Heart left ventricle (tissue), 16 donors: Measurements from ENCODE around the gene FNDC3B. TPM values are rescaled to one million over a fixed set of nuclear protein-coding genes. Genes with fewer than 3 reads are reported as not detected.

ENCODE experiments used
- ATAC-seq, 4 donors: fragments of 200-7000 bp; cut with Tn5 transposase; one replicate each; pipeline ENCODE4 v1.9.1; 2020 to 2022; ENCODE audit warnings: moderate library complexity in 4 of 4, mild to moderate bottlenecking in 3 of 4, moderate number of reproducible peaks in 1 of 4
- DNase-seq, 5 donors: peaks; one replicate each; pipeline ENCODE4 v3.0.0-alpha.2; 2020
- H3K27ac ChIP-seq, 12 donors: fragments of 200-600 bp; sonication (generic) in 4 of 12; one replicate each; pipeline versions ENCODE4 v1.5.0 to v1.8.0; 2016 to 2022; ENCODE audit warnings: mild to moderate bottlenecking in 2 of 12
- H3K27me3 ChIP-seq, 9 donors: fragments of 200-600 bp; sonication (generic) in 2 of 9; one replicate each; pipeline versions ENCODE4 v1.5.1 to v1.8.0; 2016 to 2022; ENCODE audit warnings: mild to moderate bottlenecking in 3 of 9
- H3K36me3 ChIP-seq, 9 donors: fragments of 200-600 bp; sonication (generic) in 2 of 9; one replicate each; pipeline versions ENCODE4 v1.5.0 to v1.8.0; 2018 to 2022; ENCODE audit warnings: mild to moderate bottlenecking in 2 of 9
- H3K4me1 ChIP-seq, 12 donors: fragments of 200-600 bp; sonication (generic) in 4 of 12; one replicate each; pipeline versions ENCODE4 v1.5.0 to v1.8.0; 2016 to 2022; ENCODE audit warnings: mild to moderate bottlenecking in 3 of 12
- H3K4me3 ChIP-seq, 12 donors: fragments of 200-600 bp; sonication (generic) in 4 of 12; one replicate each; pipeline versions ENCODE4 v1.5.0 to v1.8.0; 2017 to 2022; ENCODE audit warnings: mild to moderate bottlenecking in 9 of 12, moderate library complexity in 4 of 12
- H3K9me3 ChIP-seq, 12 donors: fragments of 200-600 bp; sonication (generic) in 4 of 12; one replicate each; pipeline versions ENCODE4 v1.5.0 to v1.8.0; 2016 to 2022; ENCODE audit warnings: mild to moderate bottlenecking in 1 of 12
- POLR2A ChIP-seq, 2 donors: fragments of 450-650 bp; IDR thresholded peaks; one replicate each; pipeline ENCODE4 v1.6.1; 2017; ENCODE audit warnings: antibody characterized with exemption in 2 of 2, mild to moderate bottlenecking in 2 of 2, moderate library complexity in 2 of 2
- WGBS, 4 donors: extraction: QIAGEN DNeasy Blood & Tissue Kit in 2 of 4; methylation state at CpG; one replicate each; pipeline versions ENCODE4 v1.1.5 to v1.1.7; 2013 to 2018; 5-methylcytosine and 5-hydroxymethylcytosine counted together
- intact Hi-C, 10 donors: fragments of 100-400 bp; cut with DNase I; formaldehyde crosslinking; loops; one replicate each; pipeline versions ENCODE4 v1.11.1 to v1.14.2; 2022
- polyA plus RNA-seq, 2 donors: library from polyadenylated mRNA; stranded (reverse); fragments of 200-250 nt; gene quantifications; one replicate each; pipeline ENCODE4 v1.2.3, GENCODE V29; 2013
- total RNA-seq, 9 donors: library from RNA; depleted of rRNA in 2 of 9; stranded (reverse); fragments of >200 nt in 2 of 9; fragmentation: NEBNext Ultra II Directional in 3 of 9; extraction: Animal tissue kit (Norgen Biotek cat#: 25700) in 3 of 9; gene quantifications; one replicate each; pipeline versions ENCODE4 v1.1.0 to v1.2.4, GENCODE V29; 2016 to 2023
- TF ChIP-seq, protein P1 (sequence below), 12 donors: fragments of 200-600 bp; sonication (generic) in 4 of 12; IDR thresholded peaks; one replicate each; pipeline versions ENCODE4 v1.5.0 to v1.8.0; 2018 to 2022; ENCODE audit warnings: antibody characterized with exemption in 12 of 12, mild to moderate bottlenecking in 5 of 12
- donor health status: ischemic (EF 13 %, LVEDD 7.1; RV severe dilation, severe dysfunction).
- donor health status: healthy with polysubstance abuse.
- donor health status: DM: no; HTN: yes; CAD: no.
- donor health status: DM: no; HTN: no; CAD: no.
- donor health status: ischemic (EF 25% LVEDD 6.9; RV normal size, moderate dysfunction).
- donor health status: ischemic (EF 25% LVEDD 5.7; RV mildly dilated, moderate dysfunction).
- donor health status: healthy.
- donor health status: DM: yes; HTN: yes; CAD: no.
- donor health status: ischemic (EF 35%, LVEDD 5.7; RV mildly dilated, moderate dysfunction).
- donor health status: nonischemic (EF 11% LVEDD 7.7; RV severe dilation, severe dysfunction).
- donor health status: DM: yes; HTN: yes; CAD: no.
- donor health status: PGD.
- donor health status: ischemic (EF 29% LVEDD 5.4; RV normal size, mild dysfunction).
- donor health status: nonischemic (EF 23%, LVEDD 6.1; RV moderate dilation, normal function).

FNDC3B gene
- total and polyA plus RNA-seq, 11 donors, result 9.4 to 113 (median 68.2) TPM

DNA sequence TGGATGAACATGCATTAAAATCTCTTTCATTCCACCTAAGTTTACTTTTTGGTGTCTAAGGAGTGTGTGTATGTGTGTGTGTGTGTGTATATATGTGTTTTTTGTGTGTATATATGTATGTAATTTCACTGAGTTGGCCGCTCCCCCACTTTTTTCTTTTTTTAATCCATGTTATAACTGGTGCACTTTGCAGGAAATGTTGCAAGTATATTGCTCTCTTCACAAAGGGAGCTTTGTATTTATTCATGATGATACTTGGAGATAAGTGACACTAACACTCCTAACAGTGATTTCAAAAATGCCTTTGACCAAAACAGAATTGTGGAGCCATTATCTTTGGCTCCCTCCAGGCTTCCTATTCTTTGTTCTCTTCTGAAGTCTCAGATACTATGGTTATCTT is 95.8 kb downstream of the FNDC3B start:
- ATAC-seq (no peak), DNase-seq (no peak)
- Histone ChIP-seq H3K27ac (peak overlapping the region in 4 of 12 donors; percentile 68 to 92 (median 75)), H3K27me3 (no peaks in the 10 kb centered on the region), H3K36me3 (peaks cover 0 to 17% (median 0%) of the 10 kb centered on the region in 9 donors), H3K4me1 (peaks cover 16 to 100% (median 63%) of the 10 kb centered on the region in 12 donors), H3K9me3 (no peaks in the 10 kb centered on the region), H3K4me3 (no peak overlapping the region)
- TF ChIP-seq, protein P1, sequence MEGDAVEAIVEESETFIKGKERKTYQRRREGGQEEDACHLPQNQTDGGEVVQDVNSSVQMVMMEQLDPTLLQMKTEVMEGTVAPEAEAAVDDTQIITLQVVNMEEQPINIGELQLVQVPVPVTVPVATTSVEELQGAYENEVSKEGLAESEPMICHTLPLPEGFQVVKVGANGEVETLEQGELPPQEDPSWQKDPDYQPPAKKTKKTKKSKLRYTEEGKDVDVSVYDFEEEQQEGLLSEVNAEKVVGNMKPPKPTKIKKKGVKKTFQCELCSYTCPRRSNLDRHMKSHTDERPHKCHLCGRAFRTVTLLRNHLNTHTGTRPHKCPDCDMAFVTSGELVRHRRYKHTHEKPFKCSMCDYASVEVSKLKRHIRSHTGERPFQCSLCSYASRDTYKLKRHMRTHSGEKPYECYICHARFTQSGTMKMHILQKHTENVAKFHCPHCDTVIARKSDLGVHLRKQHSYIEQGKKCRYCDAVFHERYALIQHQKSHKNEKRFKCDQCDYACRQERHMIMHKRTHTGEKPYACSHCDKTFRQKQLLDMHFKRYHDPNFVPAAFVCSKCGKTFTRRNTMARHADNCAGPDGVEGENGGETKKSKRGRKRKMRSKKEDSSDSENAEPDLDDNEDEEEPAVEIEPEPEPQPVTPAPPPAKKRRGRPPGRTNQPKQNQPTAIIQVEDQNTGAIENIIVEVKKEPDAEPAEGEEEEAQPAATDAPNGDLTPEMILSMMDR (IDR thresholded peaks at IDR 0.05), result no peak
- TF ChIP-seq POLR2A (IDR thresholded peaks at IDR 0.05), result no peak
- WGBS, 4 donors, result 88 to 97% (median 94%) methylated on average over 1 of the region's 1 CpG
- intact Hi-C loops, result loop anchor here in 1 of 10 donors (5.0 kb wide), 1 partner anchor 33 kb away; no protein-coding TSS in a partner anchor

DNA sequence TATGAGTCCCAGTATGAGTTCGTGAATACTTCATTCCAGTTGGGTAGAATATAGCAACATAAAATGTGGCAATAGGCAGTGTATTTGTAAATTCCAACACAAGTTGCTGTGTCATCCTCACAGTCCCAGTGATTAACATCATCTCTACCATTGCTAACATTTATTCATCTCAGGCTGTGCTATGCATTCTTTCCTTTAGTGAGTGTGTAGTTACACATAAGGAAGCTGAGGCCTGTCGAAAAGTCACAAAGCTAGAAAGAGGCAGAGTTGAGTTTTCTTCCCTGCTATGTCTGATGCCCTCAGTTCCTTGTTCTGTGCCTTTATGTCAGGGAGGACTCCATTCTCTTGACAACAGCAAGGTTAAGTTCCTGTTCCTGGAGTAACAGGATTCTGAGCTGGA is 96.4 kb downstream of the FNDC3B start:
- intact Hi-C loops, result loop anchor here in 1 of 10 donors (5.0 kb wide), 1 partner anchor 34 kb away; no protein-coding TSS in a partner anchor
- ATAC-seq, result no peak
- no peaks in the 10 kb centered on the region for H3K9me3 ChIP-seq
- peaks cover 0 to 17% (median 0%) of the 10 kb centered on the region in 9 donors for H3K36me3 ChIP-seq
- TF ChIP-seq, protein P1 (IDR thresholded peaks at IDR 0.05), result no peak
- no peak for DNase-seq
- H3K27ac ChIP-seq, result peak overlapping the region in 8 of 12 donors; percentile 17 to 92 (median 67)
- no peaks in the 10 kb centered on the region for H3K27me3 ChIP-seq
- no peak overlapping the region for H3K4me3 ChIP-seq
- H3K4me1 ChIP-seq, result peaks cover 17 to 100% (median 63%) of the 10 kb centered on the region in 12 donors
- 73 to 94% (median 85%) methylated on average over 2 of the region's 2 CpGs for WGBS, 4 donors

DNA sequence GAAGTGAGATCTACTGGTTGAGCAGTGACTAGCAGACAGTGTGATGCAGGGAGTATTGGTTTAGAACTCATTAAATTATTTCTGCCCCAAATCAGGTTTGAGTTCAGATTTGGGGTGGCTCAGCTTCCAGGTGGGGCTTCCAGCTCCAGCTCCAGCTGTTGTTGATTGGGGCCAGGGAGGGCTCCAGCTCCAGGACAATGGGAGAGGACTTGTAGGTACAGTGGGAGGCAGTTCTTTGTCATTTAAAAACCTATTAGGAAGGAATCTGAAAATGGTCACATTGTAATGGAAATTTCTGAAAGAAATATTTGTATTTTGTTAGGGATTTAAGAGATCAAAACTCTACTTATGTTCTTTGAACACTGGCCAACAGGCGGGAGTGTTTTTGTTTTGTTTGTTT is 97.0 kb downstream of the FNDC3B start:
- peaks cover 0 to 17% (median 0%) of the 10 kb centered on the region in 9 donors for H3K36me3 ChIP-seq
- ATAC-seq (no peak), DNase-seq (no peak)
- intact Hi-C loops, result loop anchor here in 1 of 10 donors (5.0 kb wide), 1 partner anchor 34 kb away; no protein-coding TSS in a partner anchor
- TF ChIP-seq, protein P1 (IDR thresholded peaks at IDR 0.05), result no peak
- TF ChIP-seq POLR2A (IDR thresholded peaks at IDR 0.05), result no peak
- H3K27ac ChIP-seq, result peak overlapping the region in 9 of 12 donors; percentile 17 to 92 (median 68)
- H3K4me3 ChIP-seq, result no peak overlapping the region
- peaks cover 19 to 100% (median 68%) of the 10 kb centered on the region in 12 donors for H3K4me1 ChIP-seq
- H3K27me3 ChIP-seq, result no peaks in the 10 kb centered on the region
- 76 to 100% (median 87%) methylated on average over 1 of the region's 1 CpG for WGBS, 4 donors
- H3K9me3 ChIP-seq, result no peaks in the 10 kb centered on the region

DNA sequence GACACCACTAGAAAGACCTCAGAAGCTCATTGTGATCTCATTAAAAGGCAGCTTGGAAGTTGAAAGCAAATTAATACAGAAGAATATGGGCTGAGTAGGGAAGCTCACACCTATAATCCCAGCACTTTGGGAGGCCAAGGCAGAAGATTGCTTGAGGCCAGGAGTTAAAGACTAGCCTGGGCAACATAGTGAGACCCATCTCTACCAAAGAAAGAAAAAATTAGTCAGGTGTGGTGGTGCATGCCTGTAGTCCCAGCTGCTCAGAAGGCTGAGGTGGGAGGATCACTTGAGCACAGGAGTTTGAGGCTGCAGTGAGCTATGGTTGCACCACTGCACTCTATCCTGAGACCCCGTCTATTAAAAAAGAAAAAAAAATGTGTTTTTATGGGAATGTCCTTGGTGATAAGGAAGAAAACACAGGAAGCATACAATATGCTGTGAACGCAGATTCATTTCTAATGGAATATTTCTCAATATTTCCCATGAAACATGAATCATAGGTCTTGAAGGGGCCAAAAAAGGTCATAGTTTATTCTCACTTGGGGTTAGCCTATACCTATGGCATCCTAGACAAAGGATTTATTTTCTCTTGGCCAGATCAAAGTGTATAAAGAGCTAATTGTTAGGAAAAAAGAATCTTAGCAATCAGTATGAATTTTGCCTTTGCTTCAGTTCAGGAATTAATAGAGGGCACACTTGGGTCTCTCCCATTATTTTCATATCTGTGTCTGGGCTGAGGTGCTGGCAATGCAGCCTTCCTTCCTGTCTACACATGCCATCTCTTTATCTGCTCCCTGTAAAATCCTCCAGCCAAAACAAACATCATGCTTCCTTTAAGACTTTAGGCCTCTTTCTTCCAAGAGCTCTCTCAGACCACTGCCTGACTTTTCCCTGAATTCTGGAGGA is 98.2 kb downstream of the FNDC3B start:
- H3K27ac ChIP-seq, result peak overlapping the region in 11 of 12 donors; percentile 17 to 92 (median 68)
- 32 to 58% (median 43%) methylated on average over 2 of the region's 2 CpGs for WGBS, 4 donors

More for the DNA sequence above, 98.2 kb downstream of the FNDC3B start:
- TF ChIP-seq POLR2A (IDR thresholded peaks at IDR 0.05), result no peak
- TF ChIP-seq, protein P1 (IDR thresholded peaks at IDR 0.05), result no peak
- Histone ChIP-seq H3K4me3 (no peak overlapping the region), H3K4me1 (peaks cover 27 to 100% (median 76%) of the 10 kb centered on the region in 12 donors), H3K36me3 (peaks cover 0 to 17% (median 0%) of the 10 kb centered on the region in 9 donors), H3K27me3 (no peaks in the 10 kb centered on the region), H3K9me3 (peaks cover 0 to 2% (median 0%) of the 10 kb centered on the region in 12 donors)
- intact Hi-C loops, result loop anchor here in 1 of 10 donors (5.0 kb wide), 1 partner anchor 35 kb away; no protein-coding TSS in a partner anchor
- DNase-seq (no peak), ATAC-seq (peak; percentile 14 to 49 (median 30))
